COLO829 (cell line): ENCODE data around the gene TMPRSS11D.

Source experiments
- DNase-seq: peaks from one replicate; pipeline ENCODE4 v3.0.0; 2012; ENCODE audit warnings: low spot score

TMPRSS11D gene

GRCh38 chr4:67883902-67884301 is at the start of gene TMPRSS11D:
Gene TMPRSS11D, minus strand, starts transcription at chr4:67884002. Its CDS starts 69 bp downstream, at chr4:67883933.
- no peak for DNase-seq

- DNase-seq: no peak
Measured at GRCh38 chr4:67933038-67933437, 49.2 kb upstream of the TMPRSS11D start.

- DNase-seq: no peak
Measured at GRCh38 chr4:67931256-67931655, 47.5 kb upstream of the TMPRSS11D start.

GRCh38 chr4:67929426-67929825 is 45.6 kb upstream of the TMPRSS11D start:
- DNase-seq: no peak

GRCh38 chr4:67928546-67928945 is 44.7 kb upstream of the TMPRSS11D start:
- no peak for DNase-seq

GRCh38 chr4:67927251-67927650 is 43.4 kb upstream of the TMPRSS11D start:
- no peak for DNase-seq

- DNase-seq: no peak
Measured at GRCh38 chr4:67926485-67926884, 42.7 kb upstream of the TMPRSS11D start.

GRCh38 chr4:67922697-67923096 is 38.9 kb upstream of the TMPRSS11D start:
- DNase-seq: no peak

- no peak for DNase-seq
Measured at GRCh38 chr4:67918428-67918827, 34.6 kb upstream of the TMPRSS11D start.

- DNase-seq: no peak
Measured at GRCh38 chr4:67915400-67915966, 31.7 kb upstream of the TMPRSS11D start.

- no peak for DNase-seq
Measured at GRCh38 chr4:67912080-67912479, 28.3 kb upstream of the TMPRSS11D start.

- no peak for DNase-seq
Measured at GRCh38 chr4:67911638-67912037, 27.8 kb upstream of the TMPRSS11D start.

- peak; percentile 51 for DNase-seq
Measured at GRCh38 chr4:67911141-67911540, 27.3 kb upstream of the TMPRSS11D start.

GRCh38 chr4:67910585-67910905 is 26.7 kb upstream of the TMPRSS11D start:
- no peak for DNase-seq

- no peak for DNase-seq
Measured at GRCh38 chr4:67909905-67910584, 26.2 kb upstream of the TMPRSS11D start.

- no peak for DNase-seq
Measured at GRCh38 chr4:67907650-67908049, 23.8 kb upstream of the TMPRSS11D start.

GRCh38 chr4:67899096-67899495 is 15.3 kb upstream of the TMPRSS11D start:
- no peak for DNase-seq

- DNase-seq: no peak
Measured at GRCh38 chr4:67897686-67898085, 13.9 kb upstream of the TMPRSS11D start.

GRCh38 chr4:67896421-67897065 is 12.7 kb upstream of the TMPRSS11D start:
- DNase-seq: no peak

GRCh38 chr4:67894659-67895058 is 10.9 kb upstream of the TMPRSS11D start:
- no peak for DNase-seq

- DNase-seq: no peak
Measured at GRCh38 chr4:67892905-67893304, 9.1 kb upstream of the TMPRSS11D start.

GRCh38 chr4:67892253-67892652 is 8.5 kb upstream of the TMPRSS11D start:
- no peak for DNase-seq

GRCh38 chr4:67891645-67892044 is 7.8 kb upstream of the TMPRSS11D start:
- DNase-seq: no peak

- DNase-seq: no peak
Measured at GRCh38 chr4:67886281-67886680, 2.5 kb upstream of the TMPRSS11D start.
